T-helper 2 cell treated with Interferon-gamma antibody and Interleukin-4, amounts not matched to agents 100 ng/mL and 5 ng/mL, for 36 hours (primary cell): ENCODE data around the gene RBM11. TPM values are rescaled to one million over a fixed set of nuclear protein-coding genes. Genes with fewer than 3 reads are reported as not detected.

ENCODE experiments used
- intact Hi-C: fragments of 100-400 bp; cut with micrococcal nuclease; formaldehyde crosslinking; loops from one replicate; pipeline ENCODE4 v1.15.1; 2023
- total RNA-seq: library from RNA; stranded (reverse); gene quantifications from 2 replicates; pipeline ENCODE4 v1.2.3, GENCODE V29; 2022

RBM11 gene
- total RNA-seq, 1 donor from 2014 or later, result not detected

GRCh38 chr21:14270631-14271030 lies 54.7 kb downstream of the RBM11 start:
- intact Hi-C loops, result no loop called here

- intact Hi-C loops, result no loop called here
Observed at GRCh38 chr21:14271053-14271452, 55.1 kb downstream of the RBM11 start.

GRCh38 chr21:14271641-14272040 lies 55.7 kb downstream of the RBM11 start:
- intact Hi-C loops, result no loop called here

GRCh38 chr21:14273736-14274538 lies 58.0 kb downstream of the RBM11 start:
- intact Hi-C loops, result no loop called here

- intact Hi-C loops, result no loop called here
Observed at GRCh38 chr21:14275702-14276205, 59.8 kb downstream of the RBM11 start.

Other genes starting within 250 kb of the RBM11 start
- not detected in 2 replicates for gene LIPI, start 5.2 kb upstream of the RBM11 start, total RNA-seq
- gene HSPA13, start 167.0 kb downstream of the RBM11 start, total RNA-seq, result 35.7 and 37.3 TPM in 2 replicates